Hair follicular keratinocyte (primary cell): ENCODE measurements around the gene GOLGA8J. TPM values are rescaled to one million over a fixed set of nuclear protein-coding genes. Genes with fewer than 3 reads are reported as not detected.

Source experiments
- total RNA-seq: library from RNA; depleted of rRNA; stranded (reverse); fragments of >200 nt; gene quantifications from 2 replicates; pipeline ENCODE4 v1.2.3, GENCODE V29; 2015

The GOLGA8J gene, protein sequence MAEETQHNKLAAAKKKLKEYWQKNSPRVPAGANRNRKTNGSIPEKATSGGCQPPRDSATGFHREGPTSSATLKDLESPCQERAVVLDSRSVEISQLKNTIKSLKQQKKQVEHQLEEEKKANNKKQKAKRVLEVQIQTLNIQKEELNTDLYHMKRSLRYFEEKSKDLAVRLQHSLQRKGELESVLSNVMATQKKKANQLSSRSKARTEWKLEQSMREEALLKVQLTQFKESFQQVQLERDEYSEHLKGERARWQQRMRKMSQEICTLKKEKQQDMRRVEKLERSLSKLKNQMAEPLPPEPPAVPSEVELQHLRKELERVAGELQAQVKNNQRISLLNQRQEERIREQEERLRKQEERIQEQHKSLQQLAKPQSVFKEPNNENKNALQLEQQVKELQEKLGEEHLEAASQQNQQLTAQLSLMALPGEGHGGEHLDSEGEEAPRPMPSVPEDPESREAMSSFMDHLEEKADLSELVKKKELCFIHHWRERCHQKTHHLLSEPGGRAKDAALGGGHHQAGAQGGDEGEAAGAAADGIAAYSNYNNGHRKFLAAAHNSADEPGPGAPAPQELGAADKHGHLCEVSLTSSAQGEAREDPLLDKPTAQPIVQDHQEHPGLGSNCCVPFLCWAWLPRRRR
- total RNA-seq, result not detected in 2 replicates

DNA sequence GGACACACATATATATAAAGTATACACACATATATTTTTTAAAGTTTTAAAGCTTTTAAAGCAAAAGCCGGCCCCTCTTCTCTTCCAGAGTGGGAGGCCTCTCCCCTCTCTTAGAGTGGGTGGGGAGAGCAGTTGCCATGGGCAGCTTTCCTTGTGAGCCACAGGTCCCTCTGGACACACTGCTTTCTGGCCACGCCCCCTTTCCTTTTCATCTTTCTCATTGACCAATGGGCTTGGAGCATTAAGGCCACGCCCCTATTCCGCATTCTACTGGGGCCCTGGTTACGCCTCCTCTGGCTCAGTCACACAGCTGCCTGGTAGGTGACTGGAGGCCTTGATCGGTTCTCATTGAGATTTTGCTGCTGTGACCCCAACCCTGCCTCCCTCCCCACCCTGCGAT is at the start of gene GOLGA8J:
Gene GOLGA8J, plus strand, starts transcription at position 301 of the 400 bp plus-strand sequence. Its CDS starts 98 bp downstream, at position 399.

DNA sequence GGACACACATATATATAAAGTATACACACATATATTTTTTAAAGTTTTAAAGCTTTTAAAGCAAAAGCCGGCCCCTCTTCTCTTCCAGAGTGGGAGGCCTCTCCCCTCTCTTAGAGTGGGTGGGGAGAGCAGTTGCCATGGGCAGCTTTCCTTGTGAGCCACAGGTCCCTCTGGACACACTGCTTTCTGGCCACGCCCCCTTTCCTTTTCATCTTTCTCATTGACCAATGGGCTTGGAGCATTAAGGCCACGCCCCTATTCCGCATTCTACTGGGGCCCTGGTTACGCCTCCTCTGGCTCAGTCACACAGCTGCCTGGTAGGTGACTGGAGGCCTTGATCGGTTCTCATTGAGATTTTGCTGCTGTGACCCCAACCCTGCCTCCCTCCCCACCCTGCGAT is 52.0 kb downstream of the GOLGA8J start, which contains the start of gene GOLGA8T:
Gene GOLGA8T, plus strand, starts transcription at position 301 of the 400 bp plus-strand sequence. Its CDS starts 98 bp downstream, at position 399.

Other genes with a start within 250 kb of the GOLGA8J start
- gene GOLGA8T, start 52.1 kb downstream of the GOLGA8J start, total RNA-seq, result not detected in 2 replicates